Stimulated activated naive CD4-positive, alpha-beta T cell treated with Interleukin-2 at 50 U/mL for 16 hours (primary cell): ENCODE data around the gene RTKN2.
A peak's percentile ranks its signal among the peaks of the same experiment; 100 is the strongest.
"Not testable (repeated sequence)": the region's sequence is repeated elsewhere in the genome, so short reads cannot be mapped to it uniquely, and the experiment has no call there.

Source experiments
- DNase-seq: peaks from one replicate; lab custom pipeline; 2025; lab: John Stamatoyannopoulos, UW

RTKN2 gene

DNA sequence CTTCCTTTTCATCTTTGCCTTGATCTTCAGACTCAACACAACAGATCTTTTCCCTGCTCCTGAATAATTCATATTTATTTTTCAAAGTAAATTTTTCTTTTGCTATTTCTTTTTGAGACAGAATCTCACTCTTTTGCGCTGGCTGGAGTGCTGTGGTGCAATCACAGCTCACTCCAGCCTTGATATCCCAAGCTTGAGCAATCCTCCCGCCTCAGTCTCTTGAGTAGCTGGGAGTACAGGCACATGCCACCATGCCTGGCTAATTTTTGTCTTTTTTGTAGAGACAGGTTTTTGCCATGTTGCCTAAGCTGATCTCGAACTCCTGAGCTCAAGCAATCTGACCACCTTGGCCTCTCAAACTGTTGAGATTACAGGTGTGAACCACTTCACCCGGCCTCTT is 9.2 kb downstream of the RTKN2 start:
- no peak for DNase-seq

DNA sequence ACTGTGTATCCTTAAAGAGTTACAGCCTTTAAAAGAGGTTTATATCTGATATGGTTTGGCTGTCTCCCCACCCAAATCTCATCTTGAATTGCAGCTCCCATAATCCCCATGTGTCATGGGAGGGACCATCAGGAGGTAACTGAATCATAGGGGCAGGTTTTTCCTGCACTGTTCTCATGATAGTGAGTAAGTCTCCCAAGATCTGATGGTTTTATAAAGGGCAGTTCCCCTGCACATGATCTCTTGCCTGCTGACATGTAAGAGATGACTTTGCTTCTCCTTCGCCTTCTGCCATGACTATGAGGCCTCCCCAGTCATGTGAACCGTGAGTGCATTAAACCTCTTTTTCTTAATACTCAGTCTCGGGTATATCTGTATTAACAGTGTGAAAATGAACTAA is 9.7 kb downstream of the RTKN2 start:
- no peak for DNase-seq

DNA sequence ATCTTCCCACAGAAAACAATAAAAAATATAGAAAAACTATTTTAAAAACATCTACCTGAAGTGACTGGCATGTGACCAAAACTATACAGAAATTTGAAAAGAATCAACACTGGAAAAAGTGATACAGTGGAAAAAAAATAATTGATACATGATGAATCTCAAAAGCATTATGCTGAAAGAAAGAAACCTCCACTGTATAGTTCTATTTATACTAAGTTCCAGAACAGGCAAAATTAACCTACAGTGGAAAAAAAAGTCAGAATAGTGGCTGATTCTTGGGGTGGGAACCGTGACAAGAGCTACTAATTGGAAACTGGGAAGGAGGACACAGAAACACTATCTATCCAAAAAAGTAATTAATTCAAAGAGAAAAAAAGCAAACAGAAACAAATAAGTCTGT is 14.9 kb downstream of the RTKN2 start:
- no peak for DNase-seq

DNA sequence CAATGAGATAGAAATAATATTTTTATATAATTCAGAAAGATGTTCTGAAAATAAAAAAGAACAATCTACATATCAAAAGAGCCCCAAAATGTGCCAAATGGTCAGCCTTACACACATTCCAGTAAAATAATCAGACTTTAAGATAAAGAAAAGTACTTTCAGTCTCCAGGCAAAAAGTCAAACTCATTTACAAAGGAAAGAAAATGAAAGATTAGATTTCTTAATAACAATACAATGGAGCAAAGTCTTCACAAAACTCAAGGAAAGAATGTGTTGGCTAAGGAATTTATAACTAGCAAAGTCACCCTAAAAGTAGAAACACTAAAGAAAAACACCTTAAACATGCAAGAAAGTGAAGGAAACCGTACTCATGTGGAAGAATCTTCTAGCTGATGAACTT is 16.6 kb downstream of the RTKN2 start:
- no peak for DNase-seq

DNA sequence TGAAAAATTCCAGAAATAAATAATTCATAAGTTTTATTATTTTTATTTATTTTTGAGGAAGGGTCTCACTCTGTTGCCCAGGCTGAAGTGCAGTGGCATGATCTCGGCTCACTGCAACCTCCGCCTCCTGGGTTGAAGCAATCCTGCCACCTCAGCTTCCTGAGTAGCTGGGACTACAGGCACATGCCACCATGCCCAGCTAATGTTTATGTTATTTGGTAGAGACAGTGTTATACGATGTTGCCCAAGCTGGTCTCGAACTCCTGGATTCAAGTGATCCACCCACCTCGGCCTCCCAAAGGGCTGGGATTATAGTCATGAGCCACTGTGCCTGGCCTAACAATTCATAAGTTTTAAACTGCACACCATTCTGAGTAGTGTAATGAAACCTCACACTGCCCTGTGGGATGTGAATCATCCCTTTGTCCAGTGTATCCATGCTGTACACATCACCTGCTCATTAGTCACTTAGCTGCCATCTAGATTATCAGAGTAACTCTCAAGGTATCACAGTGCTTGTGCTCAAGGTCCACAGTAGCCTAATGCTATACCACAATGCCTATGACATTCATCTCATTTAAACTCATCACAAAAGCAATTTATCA is 17.9 kb downstream of the RTKN2 start:
- DNase-seq: no peak

DNA sequence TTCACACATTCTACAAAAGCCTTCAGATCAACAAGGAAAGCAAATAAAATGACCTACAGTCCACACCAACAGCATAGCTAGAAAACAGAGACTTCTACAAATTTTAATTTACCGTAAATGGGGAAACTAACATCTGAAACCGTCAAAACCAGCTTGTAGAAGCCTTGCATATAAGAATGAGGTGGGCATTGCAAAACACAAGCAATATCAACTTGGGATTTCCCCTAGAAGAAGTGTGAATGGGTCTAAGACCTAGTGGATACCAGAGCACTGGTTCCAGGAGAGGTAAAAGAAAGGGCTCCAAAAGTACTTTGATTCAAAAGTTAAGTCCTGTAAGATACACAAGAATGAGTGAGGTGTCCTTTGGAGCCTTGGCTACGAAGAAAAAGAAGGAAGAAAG is 18.7 kb downstream of the RTKN2 start:
- DNase-seq: no peak

DNA sequence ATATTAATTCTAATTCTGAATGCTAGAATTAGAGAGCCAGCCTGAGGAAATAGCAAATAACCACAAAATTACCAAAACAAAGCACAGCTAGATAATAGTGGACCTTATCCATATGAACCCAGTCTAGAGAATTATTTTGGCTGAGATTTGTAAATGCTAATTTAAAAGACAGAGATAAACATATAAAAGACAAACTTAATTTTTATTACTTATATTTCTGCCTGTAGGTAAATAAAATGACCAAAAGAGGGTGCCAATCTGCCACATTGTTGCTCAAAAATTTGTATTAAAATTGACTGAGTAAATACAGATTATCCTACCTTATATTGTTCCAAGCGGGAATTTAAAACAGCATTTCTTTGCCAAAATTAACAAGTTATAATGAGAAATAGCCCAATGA is 20.2 kb downstream of the RTKN2 start:
- DNase-seq: no peak

DNA sequence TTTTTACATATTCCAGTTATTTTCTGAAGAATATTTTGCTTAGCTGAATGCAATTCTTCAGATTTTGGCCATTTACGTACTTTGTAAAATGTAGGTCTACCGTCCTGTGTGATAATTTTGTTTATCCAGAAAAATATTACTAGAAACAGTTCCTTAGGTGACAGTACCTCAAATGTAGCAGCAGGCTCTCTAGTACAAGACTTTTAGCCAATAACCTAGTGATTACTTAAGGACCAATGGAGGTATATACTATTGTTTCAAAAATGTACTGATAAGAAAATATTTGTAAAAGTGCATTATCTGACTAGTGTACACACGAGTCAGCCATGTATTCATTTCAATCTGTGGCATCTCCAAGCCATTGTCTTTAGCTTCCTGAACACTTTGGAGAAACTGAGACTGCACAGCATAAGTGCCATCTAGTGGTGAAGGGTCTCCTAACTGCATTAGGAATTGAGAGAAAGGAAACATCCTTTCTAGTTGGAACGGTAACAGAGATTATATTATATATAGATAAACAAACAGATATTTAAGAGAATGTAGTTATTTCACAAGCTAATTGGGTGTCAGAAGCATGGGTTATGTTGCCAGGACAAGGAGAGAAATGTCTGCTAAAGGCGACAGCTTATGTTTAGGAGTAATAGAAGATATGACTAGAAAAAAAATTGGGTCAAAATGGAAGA is 23.7 kb downstream of the RTKN2 start:
- DNase-seq: peak; percentile 6

DNA sequence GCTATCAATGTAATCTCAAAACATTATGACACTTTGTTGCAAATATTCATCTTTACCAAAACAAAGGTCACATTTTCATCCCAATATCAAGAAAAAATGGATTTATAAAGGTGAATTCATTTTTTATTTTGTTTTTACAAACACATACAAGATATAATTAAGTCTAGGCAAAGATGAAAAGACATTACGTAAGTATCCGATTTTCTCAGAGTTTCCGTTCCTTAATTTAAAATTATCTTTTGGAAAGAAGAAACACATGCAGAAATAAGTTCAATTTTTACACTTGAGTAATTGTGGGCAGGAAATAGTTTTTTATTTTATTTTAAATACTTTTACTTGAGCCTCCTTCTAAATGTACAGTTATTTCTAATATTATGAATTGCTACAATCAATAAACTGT is 24.6 kb downstream of the RTKN2 start:
- DNase-seq: no peak

DNA sequence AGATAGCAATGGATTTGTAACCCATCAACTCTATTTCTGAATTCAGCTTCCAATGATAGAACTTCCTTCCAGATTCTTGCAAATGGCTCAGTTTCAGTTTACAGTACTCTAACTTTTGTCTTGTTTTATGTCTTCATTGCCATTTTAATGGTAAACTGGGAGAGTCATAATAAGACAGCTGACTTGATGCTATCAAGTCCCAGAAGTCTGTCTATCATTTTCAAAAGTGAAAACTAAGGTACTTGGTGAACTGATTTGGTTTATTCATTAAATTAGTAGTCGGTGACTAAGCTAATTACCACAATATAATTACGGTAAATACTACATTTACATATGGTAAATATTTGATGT is 25.0 kb downstream of the RTKN2 start:
- DNase-seq: no peak

DNA sequence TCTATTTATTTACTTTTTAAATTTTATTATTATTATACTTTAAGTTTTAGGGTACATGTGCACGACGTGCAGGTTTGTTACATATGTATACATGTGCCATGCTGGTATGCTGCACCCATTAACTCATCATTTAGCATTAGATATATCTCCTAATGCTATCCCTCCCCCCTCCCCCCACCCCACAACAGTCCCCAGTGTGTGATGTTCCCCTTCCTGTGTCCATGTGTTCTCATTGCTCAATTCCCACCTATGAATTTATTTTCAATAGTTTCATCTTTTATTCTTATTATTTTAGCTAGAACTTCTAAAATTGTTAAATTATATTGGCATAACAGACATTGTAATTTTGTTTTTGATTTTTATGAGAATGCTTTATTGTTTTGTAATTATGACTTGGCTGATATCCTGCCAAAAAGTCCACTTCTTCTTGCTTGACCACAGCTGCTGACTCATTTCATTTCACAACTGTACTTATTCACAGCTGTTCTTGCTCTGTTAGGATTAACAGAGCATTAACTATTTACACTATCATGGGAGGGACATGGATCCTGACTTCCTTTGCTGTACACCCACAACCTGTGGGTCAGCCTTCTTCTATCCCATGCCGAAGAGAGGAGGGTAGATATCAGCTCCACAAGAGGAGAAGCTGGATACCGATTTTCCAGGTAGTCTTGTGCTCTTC is 25.5 kb downstream of the RTKN2 start:
- DNase-seq: not testable (repeated sequence)

DNA sequence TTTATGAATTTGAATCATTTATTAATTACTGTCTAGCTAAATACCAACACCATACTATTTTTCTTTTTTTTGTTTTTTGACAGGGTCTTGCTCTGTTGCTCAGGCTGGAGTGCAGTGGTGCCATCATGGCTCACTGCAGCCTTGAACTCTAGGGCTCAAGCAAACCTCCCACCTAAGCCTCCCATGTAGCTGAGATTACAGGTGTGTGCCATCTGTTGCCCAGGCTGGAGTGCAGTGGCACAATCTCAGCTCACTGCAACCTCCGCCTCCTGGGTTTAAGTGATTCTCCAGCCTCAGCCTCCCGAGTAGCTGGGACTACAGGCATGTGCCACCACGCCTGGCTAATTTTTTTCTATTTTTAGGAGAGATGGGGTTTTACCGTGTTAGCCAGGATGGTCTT is 27.1 kb downstream of the RTKN2 start:
- not testable (repeated sequence) for DNase-seq

DNA sequence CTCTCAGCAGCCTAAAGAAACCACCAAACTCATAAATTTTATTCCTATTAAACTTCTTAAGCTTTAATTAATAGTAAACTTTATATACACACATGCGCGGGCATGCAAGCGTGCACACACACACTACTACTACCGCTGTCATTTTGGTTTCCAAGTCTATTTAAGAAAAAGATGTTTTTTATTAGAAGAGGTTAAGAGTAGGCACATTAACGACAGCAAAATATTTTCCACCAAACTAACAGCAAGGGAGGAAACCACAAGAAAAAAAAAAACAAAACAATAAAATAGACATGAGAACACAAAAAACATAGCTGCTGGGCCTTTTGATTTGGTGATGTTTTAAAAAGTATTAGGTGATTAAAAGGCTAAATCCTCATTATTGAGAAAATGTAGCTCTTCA is 28.6 kb downstream of the RTKN2 start:
- DNase-seq: no peak

DNA sequence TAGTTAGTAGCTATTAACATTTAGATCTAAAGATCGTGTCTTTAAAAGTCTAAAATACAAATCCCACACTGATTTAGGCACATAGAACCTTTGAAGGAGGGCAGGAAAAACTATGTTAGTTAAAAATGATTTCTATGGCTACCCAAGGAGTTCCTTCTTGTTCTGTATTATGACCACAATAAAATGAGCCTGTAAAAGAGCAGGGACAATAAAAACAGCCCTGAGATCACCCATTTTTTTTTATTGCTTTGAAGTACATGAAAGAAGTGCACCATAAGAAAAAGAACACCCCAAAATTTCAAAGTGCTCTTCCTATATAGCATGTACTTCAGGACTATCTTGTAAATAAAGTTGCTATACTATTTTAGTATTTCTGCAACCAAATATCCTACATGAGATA is 29.8 kb downstream of the RTKN2 start:
- DNase-seq: no peak

DNA sequence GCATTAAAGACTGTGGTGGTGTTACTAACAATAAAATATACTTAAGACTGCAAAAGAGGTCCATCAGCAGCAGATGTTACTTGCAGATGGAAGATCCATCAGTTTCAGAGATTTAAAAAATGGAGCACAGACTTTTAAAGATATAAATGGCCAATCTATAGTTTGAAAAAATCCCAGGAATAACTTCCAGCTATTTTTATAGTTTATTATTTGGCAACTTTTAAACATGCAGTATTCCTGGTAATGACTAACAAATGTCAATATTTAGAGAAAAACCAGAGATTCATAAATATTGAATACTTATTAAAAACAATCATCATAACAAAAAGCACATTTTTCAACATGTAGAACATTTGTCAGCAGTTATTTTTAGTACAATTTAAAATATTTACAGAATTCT is 30.7 kb downstream of the RTKN2 start:
- no peak for DNase-seq

DNA sequence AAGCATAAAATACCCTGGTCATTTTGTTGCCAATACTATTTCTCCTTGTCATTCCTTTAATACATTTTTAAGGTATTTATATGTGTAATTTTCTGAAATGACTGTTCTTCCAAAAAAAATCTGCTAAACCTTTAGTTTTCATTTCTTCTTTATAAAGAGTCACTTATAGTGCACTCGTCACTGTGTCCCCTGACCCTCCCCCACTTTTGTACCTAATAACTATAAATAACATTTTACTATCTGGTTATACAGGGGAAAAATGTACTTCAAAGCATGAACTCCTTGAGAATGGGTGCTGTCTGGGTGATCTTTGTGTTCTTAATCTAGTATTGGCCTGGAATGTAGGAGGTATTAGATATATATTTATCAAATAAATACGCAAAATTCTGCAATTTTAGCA is 31.1 kb downstream of the RTKN2 start:
- no peak for DNase-seq

DNA sequence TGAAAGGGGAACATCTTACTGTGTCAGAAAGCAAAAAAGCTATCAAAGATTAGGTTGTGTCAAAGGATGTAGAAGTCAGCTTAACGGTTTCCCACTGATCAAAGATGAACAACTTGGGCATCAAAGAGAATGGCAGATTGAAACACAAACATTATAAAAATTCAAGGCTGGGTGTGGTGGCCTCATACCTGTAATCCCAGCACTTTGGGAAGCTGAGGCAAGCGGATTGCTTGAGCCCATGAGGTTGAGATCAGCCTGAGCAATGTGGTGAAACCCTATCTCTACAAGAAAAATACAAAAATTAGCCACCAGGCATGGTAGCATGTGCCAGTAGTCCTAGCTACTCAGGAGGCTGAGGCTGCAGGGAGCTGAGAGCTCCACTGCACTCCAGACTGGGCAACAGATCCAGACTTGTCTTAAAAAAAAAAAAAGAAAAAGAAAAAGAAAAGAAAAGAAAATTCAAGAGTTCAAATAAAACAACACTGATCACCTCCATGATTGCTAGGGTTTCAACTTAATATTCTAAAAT is 34.5 kb downstream of the RTKN2 start:
- no peak for DNase-seq

DNA sequence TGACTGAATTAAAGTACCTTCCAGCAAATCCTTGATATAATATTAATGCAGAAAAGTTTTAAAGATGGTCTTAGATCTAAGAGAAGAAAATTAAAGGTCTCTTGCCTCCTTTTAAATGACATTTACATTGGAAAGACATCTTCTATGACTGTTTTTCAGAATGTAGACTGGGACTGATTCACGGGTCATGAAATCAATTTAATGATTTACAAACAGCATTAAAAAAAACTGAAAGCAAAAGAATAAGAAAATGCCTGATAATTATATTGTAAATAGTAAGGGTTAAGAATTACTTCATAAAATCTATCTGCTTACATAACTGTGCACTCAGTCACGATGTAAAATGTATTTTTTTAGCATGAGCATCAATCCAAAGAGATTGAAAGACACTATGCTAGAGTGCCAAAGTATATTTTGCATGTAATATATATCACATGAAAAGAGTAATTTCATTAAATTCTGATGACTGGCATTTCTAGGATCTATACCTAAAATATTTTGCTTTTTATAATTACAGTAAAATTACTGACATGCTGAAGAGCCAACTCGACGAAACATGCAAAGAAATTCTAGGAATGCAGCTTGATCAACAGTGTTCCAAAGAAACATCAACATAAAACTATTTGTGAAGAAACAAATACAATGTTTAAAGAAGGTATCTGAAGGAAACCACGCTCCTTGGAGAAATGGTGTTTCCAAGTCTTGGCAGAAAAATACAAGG is 35.1 kb downstream of the RTKN2 start:
- DNase-seq: no peak

DNA sequence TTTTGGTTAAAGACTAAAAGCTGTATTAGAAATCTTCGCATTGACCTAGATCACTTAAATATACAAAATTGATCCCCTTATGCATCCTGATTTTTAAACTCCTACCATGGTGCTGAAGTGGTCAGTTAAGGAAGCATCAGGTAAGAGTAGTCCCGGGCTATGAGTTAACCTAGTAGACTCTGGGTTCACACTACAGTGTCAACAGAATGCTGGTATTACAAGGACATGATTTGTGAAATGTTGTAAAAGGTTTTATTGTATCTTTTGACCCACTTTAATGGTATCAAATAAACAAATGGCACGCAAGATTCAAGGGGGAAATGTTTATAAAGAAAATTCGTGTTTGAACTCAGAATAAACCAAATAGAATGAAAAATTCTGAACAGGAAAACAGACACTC is 36.8 kb downstream of the RTKN2 start:
- DNase-seq: no peak

DNA sequence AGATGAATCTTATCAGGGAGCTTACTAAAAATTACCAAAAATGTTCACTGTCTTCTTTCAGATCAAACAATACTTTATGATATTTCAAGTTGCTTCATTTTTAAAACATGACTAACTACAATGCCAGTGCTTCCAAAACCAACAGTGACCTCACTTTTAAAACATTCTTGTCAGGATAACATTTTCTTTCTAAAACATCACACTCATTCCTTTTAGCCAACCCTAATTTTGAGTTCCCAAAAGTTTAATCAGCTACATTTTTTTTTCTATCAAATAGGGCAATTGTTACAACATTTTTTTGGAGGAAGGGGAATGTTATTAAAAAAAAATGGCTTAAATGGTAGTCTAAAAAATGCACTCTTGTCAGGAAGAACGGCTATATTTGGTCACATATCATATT is 37.3 kb downstream of the RTKN2 start:
- DNase-seq: no peak

DNA sequence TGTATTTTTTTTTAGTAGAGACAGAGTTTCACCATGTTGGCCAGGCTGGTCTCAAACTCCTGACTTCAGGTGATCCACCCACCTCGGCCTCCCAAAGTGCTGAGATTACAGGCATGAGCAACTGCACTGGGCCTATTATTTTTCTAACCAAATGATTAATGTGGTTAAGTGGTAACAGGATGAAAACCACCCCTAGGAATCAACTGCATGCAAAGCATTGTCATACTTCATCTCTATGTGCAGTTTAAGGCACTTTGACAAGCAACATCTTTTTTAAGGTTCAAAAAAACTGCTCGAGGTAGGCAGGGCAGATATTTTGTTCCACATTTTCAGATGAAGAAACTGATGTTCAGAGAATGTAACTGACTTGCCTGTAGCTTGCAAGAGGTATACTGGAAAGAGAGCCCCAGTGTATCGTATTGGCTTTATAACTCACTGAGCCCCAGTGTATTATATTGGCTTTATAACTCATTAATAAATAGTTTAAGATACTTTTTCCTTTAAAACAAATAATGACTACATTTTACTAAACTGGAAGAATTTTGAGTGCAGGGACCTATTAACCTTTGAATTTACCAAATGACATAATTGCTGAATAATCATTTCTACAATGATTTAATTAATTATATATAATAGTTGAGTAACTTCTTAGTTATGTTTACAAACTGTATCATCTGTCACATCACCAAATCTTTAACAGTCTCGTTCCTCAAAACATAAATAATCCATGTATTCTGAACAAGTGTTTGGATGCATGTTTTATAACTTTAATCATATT is 38.1 kb downstream of the RTKN2 start:
- no peak for DNase-seq

DNA sequence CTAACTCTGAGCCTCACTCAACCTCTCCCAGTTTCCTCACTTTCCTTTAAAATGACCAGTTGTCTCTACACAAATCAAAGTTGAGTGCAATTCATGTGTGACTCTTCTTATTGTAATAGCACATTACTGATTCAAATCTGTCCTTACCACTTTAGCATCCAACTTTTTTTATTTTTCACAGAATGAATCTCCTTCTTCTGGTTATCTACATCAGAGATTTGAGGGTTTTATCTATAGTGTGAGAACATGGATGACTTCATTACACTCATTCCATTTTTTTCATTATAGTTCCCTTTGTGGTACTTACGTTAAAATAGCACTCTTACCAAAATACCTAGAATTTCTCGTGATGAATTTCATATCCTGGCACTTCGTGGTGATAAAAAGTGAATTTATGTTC is 43.3 kb downstream of the RTKN2 start:
- DNase-seq: no peak
